ENCODE measurements around the gene GSTK1.

GSTK1 gene

DNA sequence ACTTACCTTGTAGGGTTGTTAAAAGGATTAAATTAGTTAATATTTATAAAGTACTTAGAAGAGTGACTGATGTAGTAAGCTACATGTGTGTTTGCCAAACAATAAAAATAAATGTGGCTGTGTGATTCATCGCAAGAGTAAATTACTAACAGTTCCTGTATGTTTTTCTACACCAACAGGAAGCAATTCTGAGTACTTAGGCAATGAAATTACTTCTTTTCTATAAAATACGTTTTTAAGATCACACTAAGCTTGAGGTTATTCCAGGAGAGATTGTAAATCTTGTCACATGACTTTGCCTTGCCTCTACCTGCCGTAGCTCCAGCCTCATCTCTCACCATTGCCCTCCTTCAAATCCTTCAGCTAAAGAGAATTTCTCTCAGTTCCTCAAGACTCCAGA is 18.1 kb upstream of the GSTK1 start:
- TF ChIP-seq, protein P1, sequence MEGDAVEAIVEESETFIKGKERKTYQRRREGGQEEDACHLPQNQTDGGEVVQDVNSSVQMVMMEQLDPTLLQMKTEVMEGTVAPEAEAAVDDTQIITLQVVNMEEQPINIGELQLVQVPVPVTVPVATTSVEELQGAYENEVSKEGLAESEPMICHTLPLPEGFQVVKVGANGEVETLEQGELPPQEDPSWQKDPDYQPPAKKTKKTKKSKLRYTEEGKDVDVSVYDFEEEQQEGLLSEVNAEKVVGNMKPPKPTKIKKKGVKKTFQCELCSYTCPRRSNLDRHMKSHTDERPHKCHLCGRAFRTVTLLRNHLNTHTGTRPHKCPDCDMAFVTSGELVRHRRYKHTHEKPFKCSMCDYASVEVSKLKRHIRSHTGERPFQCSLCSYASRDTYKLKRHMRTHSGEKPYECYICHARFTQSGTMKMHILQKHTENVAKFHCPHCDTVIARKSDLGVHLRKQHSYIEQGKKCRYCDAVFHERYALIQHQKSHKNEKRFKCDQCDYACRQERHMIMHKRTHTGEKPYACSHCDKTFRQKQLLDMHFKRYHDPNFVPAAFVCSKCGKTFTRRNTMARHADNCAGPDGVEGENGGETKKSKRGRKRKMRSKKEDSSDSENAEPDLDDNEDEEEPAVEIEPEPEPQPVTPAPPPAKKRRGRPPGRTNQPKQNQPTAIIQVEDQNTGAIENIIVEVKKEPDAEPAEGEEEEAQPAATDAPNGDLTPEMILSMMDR (IDR thresholded peaks at IDR 0.05; ENCODE audit: insufficient read depth, missing control alignments): no peak
- DNase-seq (ENCODE audit: insufficient read length, low spot score): no peak
- FAIRE-seq: no peak

DNA sequence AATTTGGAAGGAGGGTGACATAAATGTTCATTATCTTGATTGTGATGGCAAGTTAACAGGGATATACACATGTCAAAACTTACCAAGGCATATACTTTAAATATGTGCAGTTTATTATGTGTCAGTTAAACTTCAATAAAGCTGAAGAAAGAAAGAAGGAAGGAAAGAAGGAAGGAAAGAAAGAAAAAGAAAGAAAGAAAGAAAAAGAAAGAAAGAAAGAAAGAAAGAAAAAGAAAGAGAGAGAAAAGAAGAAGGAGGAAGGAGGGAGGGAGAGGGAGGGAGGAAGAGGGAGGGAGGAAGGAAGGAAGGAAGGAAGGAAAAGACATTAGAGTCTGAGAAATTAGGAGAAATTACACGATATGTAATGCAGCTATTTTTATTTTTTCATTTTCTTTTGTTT is 15.9 kb upstream of the GSTK1 start:
- no peak for DNase-seq (ENCODE audit: insufficient read length, low spot score)
- FAIRE-seq: no peak
- TF ChIP-seq, protein P1 (IDR thresholded peaks at IDR 0.05; ENCODE audit: insufficient read depth, missing control alignments): no peak

DNA sequence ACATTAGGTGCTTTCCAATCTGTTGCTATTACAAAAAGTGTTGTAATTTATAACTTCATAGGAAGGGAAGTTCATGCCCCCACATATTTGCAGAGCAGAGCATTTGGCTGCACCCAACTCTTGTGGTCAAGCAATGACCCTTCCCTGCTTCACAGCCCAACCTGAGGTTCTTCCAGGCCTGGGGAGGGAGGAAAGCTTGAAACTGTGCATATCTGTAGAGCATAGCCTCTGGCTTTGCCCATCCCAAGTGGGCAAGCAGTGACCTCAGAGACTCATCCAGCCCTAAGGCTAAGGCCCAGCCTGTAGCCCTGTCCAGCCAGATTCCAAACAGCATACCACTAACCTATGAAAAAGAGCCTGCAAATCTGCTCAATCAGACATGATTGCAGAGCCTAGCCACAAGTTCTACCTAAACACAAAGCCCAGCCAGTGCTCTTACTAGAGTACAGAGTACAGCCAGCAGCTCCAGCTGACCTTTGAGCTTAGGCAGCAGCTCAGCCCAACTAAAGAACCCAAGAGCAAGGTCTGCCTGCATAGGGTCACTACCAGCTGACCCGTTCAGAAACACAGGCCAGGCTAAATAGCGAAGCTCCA is 14.4 kb upstream of the GSTK1 start:
- FAIRE-seq (no peak), DNase-seq (ENCODE audit: insufficient read length, low spot score) (no peak)
- TF ChIP-seq, protein P1 (IDR thresholded peaks at IDR 0.05; ENCODE audit: insufficient read depth, missing control alignments): no peak

DNA sequence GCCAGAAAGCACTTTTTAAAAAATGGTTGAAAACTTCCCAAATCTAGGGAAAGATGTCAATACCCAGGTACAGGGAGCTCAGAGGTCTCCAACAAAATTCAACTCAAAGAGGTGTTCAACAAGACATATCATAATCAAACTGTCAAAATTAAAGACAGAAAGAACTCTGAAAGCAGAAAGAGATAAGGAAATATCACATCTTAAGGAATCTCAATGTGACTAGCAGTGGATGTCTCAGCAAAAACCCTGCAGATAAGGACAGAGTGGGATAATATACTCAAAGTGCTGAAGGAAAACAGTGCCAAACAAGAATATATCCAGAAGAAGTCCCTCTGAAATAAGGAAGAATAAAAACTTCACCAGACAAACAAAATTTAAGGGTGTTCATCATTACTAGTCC is 13.0 kb upstream of the GSTK1 start:
- FAIRE-seq (no peak), DNase-seq (ENCODE audit: insufficient read length, low spot score) (no peak)
- TF ChIP-seq, protein P1 (IDR thresholded peaks at IDR 0.05; ENCODE audit: insufficient read depth, missing control alignments): no peak

DNA sequence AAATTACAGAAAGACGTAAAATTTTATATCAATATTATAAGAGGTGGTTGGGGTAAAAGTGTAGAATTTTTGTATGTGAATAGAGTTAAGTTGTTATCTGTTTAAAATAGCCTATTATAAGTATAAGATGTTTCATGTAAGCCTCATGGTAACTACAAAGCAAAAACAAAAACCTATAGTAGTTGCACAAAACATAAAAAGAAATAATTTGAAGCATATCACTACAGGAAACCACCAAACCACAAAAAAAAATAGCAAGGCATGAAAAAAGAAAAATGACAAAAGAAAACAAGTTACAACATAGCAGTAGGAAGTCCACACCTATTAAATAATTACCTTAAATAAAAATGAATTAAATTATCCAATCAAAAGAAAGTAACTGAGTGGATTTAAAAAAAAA is 12.4 kb upstream of the GSTK1 start:
- DNase-seq (ENCODE audit: insufficient read length, low spot score) (no peak), FAIRE-seq (no peak)
- TF ChIP-seq, protein P1 (IDR thresholded peaks at IDR 0.05; ENCODE audit: insufficient read depth, missing control alignments): no peak

DNA sequence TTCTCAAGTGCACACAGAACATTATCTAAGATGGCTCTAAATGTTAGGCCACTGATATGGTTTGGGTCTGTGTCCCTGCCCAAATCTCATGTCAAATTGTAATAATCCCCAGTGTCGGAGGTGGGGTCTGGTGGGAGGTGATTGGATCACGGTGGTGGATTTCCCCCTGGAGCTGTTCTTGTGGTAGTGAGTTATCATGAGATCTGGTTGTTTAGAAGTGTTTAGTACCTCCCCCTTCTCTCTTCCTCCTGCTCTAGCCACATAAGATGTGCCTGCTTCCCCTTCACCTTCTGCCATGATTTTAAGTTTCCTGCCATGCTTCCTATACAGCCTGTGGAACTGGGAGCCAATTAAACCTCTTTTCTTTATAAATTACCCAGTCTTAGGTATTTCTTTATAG is 11.2 kb upstream of the GSTK1 start:
- DNase-seq (ENCODE audit: insufficient read length, low spot score) (no peak), FAIRE-seq (no peak)
- TF ChIP-seq, protein P1 (IDR thresholded peaks at IDR 0.05; ENCODE audit: insufficient read depth, missing control alignments): no peak

DNA sequence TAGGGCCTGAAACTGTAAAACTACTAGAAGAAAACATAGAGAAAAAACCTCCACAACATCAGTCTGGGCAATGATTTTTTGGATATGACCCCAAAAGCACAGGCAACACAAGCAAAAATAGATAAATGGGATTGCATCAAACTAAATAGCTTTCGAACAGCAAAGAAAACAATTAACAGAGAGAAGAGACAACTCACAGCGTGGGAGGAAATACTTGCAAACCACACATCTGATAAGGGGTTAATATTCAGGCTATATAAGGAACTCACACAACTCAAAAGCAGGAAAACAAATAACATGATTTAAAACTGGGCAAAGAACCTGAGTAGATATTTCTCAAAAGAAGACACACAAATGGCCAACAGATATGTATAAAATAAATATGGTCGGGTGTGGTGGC is 7.7 kb upstream of the GSTK1 start:
- DNase-seq (ENCODE audit: insufficient read length, low spot score): no peak
- TF ChIP-seq, protein P1 (IDR thresholded peaks at IDR 0.05; ENCODE audit: insufficient read depth, missing control alignments): no peak
- no peak for FAIRE-seq

All from D721Med (cell line).